ENCODE results near the gene KIAA1191.
A peak's percentile ranks its signal among the peaks of the same experiment; 100 is the strongest.
"Not testable (repeated sequence)": the region's sequence is repeated elsewhere in the genome, so short reads cannot be mapped to it uniquely, and the experiment has no call there.

Gene KIAA1191, protein sequence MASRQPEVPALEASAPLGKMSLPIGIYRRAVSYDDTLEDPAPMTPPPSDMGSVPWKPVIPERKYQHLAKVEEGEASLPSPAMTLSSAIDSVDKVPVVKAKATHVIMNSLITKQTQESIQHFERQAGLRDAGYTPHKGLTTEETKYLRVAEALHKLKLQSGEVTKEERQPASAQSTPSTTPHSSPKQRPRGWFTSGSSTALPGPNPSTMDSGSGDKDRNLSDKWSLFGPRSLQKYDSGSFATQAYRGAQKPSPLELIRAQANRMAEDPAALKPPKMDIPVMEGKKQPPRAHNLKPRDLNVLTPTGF

DNA sequence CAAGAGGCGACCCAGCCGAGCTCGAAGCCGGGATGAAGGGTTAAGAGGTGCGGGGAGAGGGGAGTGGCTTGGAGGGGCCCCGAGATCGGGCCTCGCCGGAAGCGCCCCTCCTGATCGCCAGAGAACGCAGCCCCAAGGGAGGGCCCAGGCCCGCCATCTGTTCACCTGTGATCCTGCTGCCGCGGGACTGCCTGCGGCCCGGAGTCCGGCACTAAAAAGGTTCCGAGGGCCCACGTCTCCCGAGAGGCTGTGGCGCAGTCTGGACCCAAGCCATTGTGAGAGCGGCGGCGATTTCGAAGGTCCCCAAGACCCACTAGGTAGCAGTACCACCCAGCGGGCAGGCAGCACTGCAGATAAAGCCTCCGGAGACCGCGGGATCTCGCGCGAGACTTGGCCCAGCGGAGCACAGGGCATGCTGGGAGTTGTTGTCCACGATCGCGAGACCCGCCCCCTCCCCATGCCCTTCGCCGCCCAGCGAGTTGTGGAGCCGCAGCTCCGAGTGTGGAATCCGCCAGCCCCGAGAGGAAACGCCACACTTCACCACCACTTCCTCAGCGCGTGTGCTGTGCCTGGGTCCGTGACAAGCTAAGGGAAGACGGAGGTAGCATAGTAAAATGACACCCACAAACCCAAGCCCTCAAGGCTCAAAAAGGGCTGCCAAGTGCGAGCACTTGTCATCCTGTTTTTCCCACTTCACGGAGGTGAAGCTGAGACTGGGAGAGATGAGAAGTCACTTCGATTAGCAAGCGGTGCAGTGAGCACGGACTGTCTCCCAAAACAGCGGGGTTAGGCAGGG, at the start of gene KIAA1191:
KIAA1191 (minus strand) TSS at position 328 of the 796 bp plus-strand sequence. CDS start 2,256 bp downstream, outside the sequence.
- no peak within 1 kb of the TSS for H3K27ac ChIP-seq (ENCODE audit: low read length)
- peak within 1 kb of the TSS; percentile 73 for H3K4me3 ChIP-seq (ENCODE audit: low read length)
- no CpG with 5 or more reads among the region's 56 CpGs for WGBS (ENCODE audit: insufficient coverage, insufficient read length)
- peaks cover 12% of the 10 kb centered on the region for H3K27me3 ChIP-seq (ENCODE audit: control insufficient read depth, insufficient read depth, low read length)
- H3K9me3 ChIP-seq (ENCODE audit: control insufficient read depth, insufficient read depth, low read length) = no peaks in the 10 kb centered on the region
- no peak for DNase-seq (ENCODE audit: low read depth, low spot score)
- H3K4me1 ChIP-seq (ENCODE audit: control insufficient read depth, insufficient read depth, low read length) = 0 out of 2 replicates have a peak, but pooled peaks cover 3% of the 10 kb centered on the region
- no peaks in the 10 kb centered on the region; the same call in 1 of the 2 replicates for H3K36me3 ChIP-seq (ENCODE audit: control insufficient read depth, insufficient read depth, low read length)

DNA sequence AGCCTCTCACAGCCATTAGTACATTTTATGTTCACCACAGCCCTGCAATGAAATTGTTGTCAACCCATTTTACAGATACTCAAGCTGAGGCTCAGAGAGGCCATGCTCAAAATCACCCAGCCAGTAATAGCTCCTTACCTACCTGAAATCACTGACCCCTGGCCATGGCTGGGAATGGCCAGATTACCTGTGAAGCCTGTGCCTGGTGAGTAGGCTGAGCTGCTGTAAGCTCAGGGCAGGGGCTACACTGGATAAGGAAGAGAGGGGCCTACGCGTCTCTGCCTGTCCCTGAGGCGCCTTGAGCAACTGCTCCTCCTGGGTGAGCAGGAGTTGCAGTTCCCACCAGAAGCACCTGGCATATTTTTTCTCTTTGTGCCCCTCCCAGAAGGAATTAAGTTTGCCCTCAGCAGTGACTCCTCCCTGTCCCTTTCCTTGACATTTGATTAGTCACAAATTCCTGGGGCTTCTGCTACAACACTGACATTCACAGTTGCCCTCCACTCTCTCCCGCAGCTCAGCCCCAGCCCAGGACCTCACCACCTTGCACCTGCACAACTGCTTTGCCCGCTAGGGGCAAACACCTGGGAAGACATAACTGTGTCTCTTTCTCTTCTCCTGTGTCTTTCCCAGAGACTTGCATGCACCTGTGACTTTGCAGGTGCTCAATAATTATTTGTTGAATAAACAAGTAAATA, 49.1 kb upstream of the KIAA1191 start:
- DNase-seq (ENCODE audit: low read depth, low spot score) = no peak
- H3K27ac ChIP-seq (ENCODE audit: low read length) = no peak overlapping the region
- H3K4me1 ChIP-seq (ENCODE audit: control insufficient read depth, insufficient read depth, low read length) = no peaks in the 10 kb centered on the region
- no CpG with 5 or more reads among the region's 5 CpGs for WGBS (ENCODE audit: insufficient coverage, insufficient read length)
- H3K27me3 ChIP-seq (ENCODE audit: control insufficient read depth, insufficient read depth, low read length) = no peaks in the 10 kb centered on the region
- H3K4me3 ChIP-seq (ENCODE audit: low read length) = no peak overlapping the region
- no peaks in the 10 kb centered on the region for H3K36me3 ChIP-seq (ENCODE audit: control insufficient read depth, insufficient read depth, low read length)
- no peaks in the 10 kb centered on the region for H3K9me3 ChIP-seq (ENCODE audit: control insufficient read depth, insufficient read depth, low read length)

GRCh38 chr5:176409765-176410164, 48.2 kb upstream of the KIAA1191 start:
- WGBS (ENCODE audit: insufficient coverage, insufficient read length) = no CpG with 5 or more reads among the region's 4 CpGs
- no peaks in the 10 kb centered on the region for H3K9me3 ChIP-seq (ENCODE audit: control insufficient read depth, insufficient read depth, low read length)
- no peak overlapping the region for H3K4me3 ChIP-seq (ENCODE audit: low read length)
- no peaks in the 10 kb centered on the region for H3K36me3 ChIP-seq (ENCODE audit: control insufficient read depth, insufficient read depth, low read length)
- DNase-seq (ENCODE audit: low read depth, low spot score) = no peak
- H3K27ac ChIP-seq (ENCODE audit: low read length) = no peak overlapping the region
- H3K4me1 ChIP-seq (ENCODE audit: control insufficient read depth, insufficient read depth, low read length) = no peaks in the 10 kb centered on the region
- H3K27me3 ChIP-seq (ENCODE audit: control insufficient read depth, insufficient read depth, low read length) = no peaks in the 10 kb centered on the region

DNA sequence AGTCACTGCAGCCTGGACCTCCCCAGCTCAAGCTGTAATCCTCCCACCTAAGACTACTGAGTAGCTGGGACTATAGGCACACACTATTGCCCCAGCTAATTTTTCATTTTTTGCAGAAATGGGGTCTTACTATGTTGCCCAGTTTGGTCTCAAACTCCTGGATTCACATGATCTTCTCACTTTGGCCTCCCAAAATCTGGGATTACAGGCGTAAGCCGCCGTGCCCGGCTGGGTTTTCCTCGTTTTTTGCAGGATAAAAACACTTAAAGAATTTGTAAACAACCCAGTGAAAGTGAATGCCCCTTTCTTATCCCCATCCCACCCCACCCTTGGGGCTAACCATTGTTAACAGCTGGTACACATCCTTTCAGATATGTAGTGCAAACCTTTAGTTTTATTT, 47.0 kb upstream of the KIAA1191 start:
- Histone ChIP-seq H3K9me3 (ENCODE audit: control insufficient read depth, insufficient read depth, low read length) (no peaks in the 10 kb centered on the region), H3K27me3 (ENCODE audit: control insufficient read depth, insufficient read depth, low read length) (no peaks in the 10 kb centered on the region), H3K4me3 (ENCODE audit: low read length) (no peak overlapping the region), H3K27ac (ENCODE audit: low read length) (no peak overlapping the region), H3K36me3 (ENCODE audit: control insufficient read depth, insufficient read depth, low read length) (no peaks in the 10 kb centered on the region), H3K4me1 (ENCODE audit: control insufficient read depth, insufficient read depth, low read length) (no peaks in the 10 kb centered on the region)
- no CpG with 5 or more reads among the region's 5 CpGs for WGBS (ENCODE audit: insufficient coverage, insufficient read length)
- DNase-seq (ENCODE audit: low read depth, low spot score) = no peak

- no CpG with 5 or more reads among the region's 10 CpGs for WGBS (ENCODE audit: insufficient coverage, insufficient read length)
- H3K27ac ChIP-seq (ENCODE audit: low read length); H3K9me3 ChIP-seq (ENCODE audit: control insufficient read depth, insufficient read depth, low read length); H3K4me1 ChIP-seq (ENCODE audit: control insufficient read depth, insufficient read depth, low read length); H3K36me3 ChIP-seq (ENCODE audit: control insufficient read depth, insufficient read depth, low read length); H3K27me3 ChIP-seq (ENCODE audit: control insufficient read depth, insufficient read depth, low read length); H3K4me3 ChIP-seq (ENCODE audit: low read length); DNase-seq (ENCODE audit: low read depth, low spot score): not testable (repeated sequence)
These were observed 46.6 kb upstream of the KIAA1191 start for GRCh38 chr5:176408252-176408573.

DNA sequence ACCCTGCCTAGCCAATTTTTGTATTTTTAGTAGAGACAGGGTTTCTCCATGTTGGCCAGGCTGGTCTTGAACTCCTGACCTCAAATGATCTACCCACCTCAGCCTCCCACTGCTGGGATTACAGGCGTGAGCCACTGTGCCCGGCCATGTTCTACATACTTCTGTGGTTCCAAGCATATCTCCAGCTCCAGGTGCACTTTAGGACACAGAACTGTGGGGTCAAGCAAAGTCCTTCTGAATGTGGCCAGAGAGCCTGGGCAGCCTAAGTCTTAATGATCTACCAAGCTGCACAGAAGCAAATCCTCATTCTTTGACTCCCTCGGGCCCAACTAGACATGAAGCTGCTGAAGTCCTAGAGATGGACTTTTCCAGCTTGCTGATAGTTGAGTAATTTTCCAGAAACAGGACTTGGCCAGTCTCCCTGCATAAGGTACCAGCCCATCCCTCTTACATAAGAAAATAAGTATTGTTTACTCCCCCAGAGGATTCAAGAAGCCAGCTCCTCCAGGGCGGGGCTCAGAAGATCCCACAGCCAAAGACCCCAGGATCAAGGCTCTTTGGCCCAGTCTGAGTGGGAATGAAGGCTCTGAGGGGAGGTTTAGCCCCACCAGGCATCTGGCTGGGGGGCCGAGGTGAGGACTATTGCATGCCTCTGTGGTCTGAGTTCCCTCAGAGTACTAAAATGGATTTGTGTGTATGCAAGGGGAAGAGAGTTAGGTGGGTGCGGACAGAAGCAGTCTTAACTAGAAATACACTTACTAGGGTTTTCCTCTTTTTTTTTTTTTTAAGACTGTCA, 46.1 kb upstream of the KIAA1191 start:
- Histone ChIP-seq H3K27me3 (ENCODE audit: control insufficient read depth, insufficient read depth, low read length) (no peaks in the 10 kb centered on the region), H3K4me3 (ENCODE audit: low read length) (no peak overlapping the region), H3K9me3 (ENCODE audit: control insufficient read depth, insufficient read depth, low read length) (no peaks in the 10 kb centered on the region), H3K4me1 (ENCODE audit: control insufficient read depth, insufficient read depth, low read length) (no peaks in the 10 kb centered on the region), H3K36me3 (ENCODE audit: control insufficient read depth, insufficient read depth, low read length) (no peaks in the 10 kb centered on the region), H3K27ac (ENCODE audit: low read length) (no peak overlapping the region)
- DNase-seq (ENCODE audit: low read depth, low spot score) = no peak
- no CpG with 5 or more reads among the region's 6 CpGs for WGBS (ENCODE audit: insufficient coverage, insufficient read length)

DNA sequence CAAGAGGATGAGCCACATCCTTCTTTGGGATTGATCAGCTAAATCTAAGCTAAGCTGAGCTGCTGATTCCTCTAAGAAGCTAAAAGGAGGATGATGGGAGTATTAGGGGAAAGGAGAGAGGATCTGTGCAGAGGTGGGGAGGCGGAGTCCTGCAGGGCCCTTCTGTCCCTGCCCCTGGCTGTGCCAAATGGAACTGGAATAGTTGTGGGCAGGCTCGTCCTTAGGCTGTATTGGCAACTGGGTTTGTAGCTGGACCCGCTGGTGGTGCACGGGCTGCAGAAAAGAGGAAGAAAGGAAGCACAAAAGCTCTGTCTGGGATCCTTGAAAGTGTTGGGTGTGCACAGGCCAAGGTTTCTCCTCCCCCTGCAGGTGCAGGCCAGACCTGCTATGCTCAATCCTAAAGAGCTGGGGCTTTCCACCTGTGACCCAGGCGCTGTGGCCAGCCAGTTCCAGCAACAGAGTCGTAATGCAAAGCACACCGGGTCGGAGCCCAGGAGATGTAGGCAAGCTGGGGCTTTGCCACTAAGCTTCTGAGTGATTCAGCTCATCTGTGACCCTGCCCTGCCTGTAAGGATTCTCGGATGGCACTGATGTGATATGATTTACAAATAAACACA, 45.0 kb upstream of the KIAA1191 start:
- H3K27me3 ChIP-seq (ENCODE audit: control insufficient read depth, insufficient read depth, low read length) = no peaks in the 10 kb centered on the region
- no CpG with 5 or more reads among the region's 9 CpGs for WGBS (ENCODE audit: insufficient coverage, insufficient read length)
- H3K36me3 ChIP-seq (ENCODE audit: control insufficient read depth, insufficient read depth, low read length) = no peaks in the 10 kb centered on the region
- no peaks in the 10 kb centered on the region for H3K4me1 ChIP-seq (ENCODE audit: control insufficient read depth, insufficient read depth, low read length)
- DNase-seq (ENCODE audit: low read depth, low spot score) = no peak
- H3K27ac ChIP-seq (ENCODE audit: low read length) = no peak overlapping the region
- no peak overlapping the region for H3K4me3 ChIP-seq (ENCODE audit: low read length)
- no peaks in the 10 kb centered on the region for H3K9me3 ChIP-seq (ENCODE audit: control insufficient read depth, insufficient read depth, low read length)

GRCh38 chr5:176405656-176406435, 44.3 kb upstream of the KIAA1191 start:
- Histone ChIP-seq H3K4me1 (ENCODE audit: control insufficient read depth, insufficient read depth, low read length) (no peaks in the 10 kb centered on the region), H3K9me3 (ENCODE audit: control insufficient read depth, insufficient read depth, low read length) (no peaks in the 10 kb centered on the region), H3K4me3 (ENCODE audit: low read length) (no peak overlapping the region), H3K36me3 (ENCODE audit: control insufficient read depth, insufficient read depth, low read length) (no peaks in the 10 kb centered on the region), H3K27me3 (ENCODE audit: control insufficient read depth, insufficient read depth, low read length) (no peaks in the 10 kb centered on the region), H3K27ac (ENCODE audit: low read length) (no peak overlapping the region)
- DNase-seq (ENCODE audit: low read depth, low spot score) = no peak
- no CpG with 5 or more reads among the region's 20 CpGs for WGBS (ENCODE audit: insufficient coverage, insufficient read length)

- H3K27me3 ChIP-seq (ENCODE audit: control insufficient read depth, insufficient read depth, low read length) = no peaks in the 10 kb centered on the region
- H3K36me3 ChIP-seq (ENCODE audit: control insufficient read depth, insufficient read depth, low read length) = no peaks in the 10 kb centered on the region
- H3K27ac ChIP-seq (ENCODE audit: low read length) = no peak overlapping the region
- DNase-seq (ENCODE audit: low read depth, low spot score) = no peak
- no peaks in the 10 kb centered on the region for H3K4me1 ChIP-seq (ENCODE audit: control insufficient read depth, insufficient read depth, low read length)
- no peak overlapping the region for H3K4me3 ChIP-seq (ENCODE audit: low read length)
- H3K9me3 ChIP-seq (ENCODE audit: control insufficient read depth, insufficient read depth, low read length) = no peaks in the 10 kb centered on the region
- WGBS (ENCODE audit: insufficient coverage, insufficient read length) = no CpG with 5 or more reads among the region's 22 CpGs
These were observed 40.0 kb upstream of the KIAA1191 start for GRCh38 chr5:176401281-176402205.
